H1 (cell line): ENCODE results near the gene SLC1A4. TPM values are rescaled to one million over a fixed set of nuclear protein-coding genes. Genes with fewer than 3 reads are reported as not detected.

Source experiments
- CTCF ChIA-PET: fragments of 300-600 bp; sonication (Branson Sonifier 250); formaldehyde crosslinking; loops from one replicate; lab custom pipeline; 2021; ENCODE audit not compliant: partially characterized antibody; lab: Charles Lee
- POLR2A ChIA-PET: fragments of 300-600 bp; sonication (Branson Sonifier 250); formaldehyde crosslinking; loops from one replicate; lab custom pipeline; 2021; ENCODE audit warnings: inconsistent platforms; ENCODE audit not compliant: partially characterized antibody; lab: Charles Lee
- DNase-seq, 2 experiments: peaks; one replicate each; pipeline versions ENCODE4 v3.0.0 to v3.0.0-alpha.2; 2010 to 2022; ENCODE audit warnings: low spot score in 2 of 2, low read depth in 1 of 2, mixed read lengths in 1 of 2
- FAIRE-seq: peaks from 2 replicates; lab custom pipeline; 2011; peaks lifted over from hg19 to GRCh38; lab: Jason Lieb, UNC
- H2AFZ ChIP-seq: 2 replicates; pipeline ENCODE4 v1.8.1; 2012; ENCODE audit warnings: low read length, inconsistent platforms
- H2AK5ac ChIP-seq: 2 replicates; pipeline ENCODE4 v1.6.1; 2013; ENCODE audit warnings: low read depth, low read length
- H2BK120ac ChIP-seq: replicated peaks from 2 replicates; pipeline ENCODE3; 2013; ENCODE audit warnings: low read depth, low read length, inconsistent platforms
- H2BK12ac ChIP-seq: 2 replicates; pipeline ENCODE4 v1.6.1; 2013; ENCODE audit warnings: low read depth, low read length
- H2BK15ac ChIP-seq: 2 replicates; pipeline ENCODE4 v1.6.1; 2013; ENCODE audit warnings: low read length
- H2BK20ac ChIP-seq: 2 replicates; pipeline ENCODE4 v1.6.1; 2013; ENCODE audit warnings: low read length
- H2BK5ac ChIP-seq: 2 replicates; pipeline ENCODE4 v1.6.1; 2013; ENCODE audit warnings: low read depth, low read length
- H3K14ac ChIP-seq: 2 replicates; pipeline ENCODE4 v1.6.1; 2013; ENCODE audit warnings: inconsistent platforms; ENCODE audit not compliant: insufficient read length
- H3K18ac ChIP-seq: 2 replicates; pipeline ENCODE4 v1.6.1; 2013; ENCODE audit warnings: low read length; ENCODE audit errors: extremely low read depth
- H3K23ac ChIP-seq: 2 replicates; pipeline ENCODE4 v1.6.1; 2013; ENCODE audit warnings: inconsistent platforms; ENCODE audit not compliant: insufficient read length
- H3K23me2 ChIP-seq: 2 replicates; pipeline ENCODE4 v1.6.1; 2013; ENCODE audit warnings: low read depth, low read length
- H3K27ac ChIP-seq: 2 replicates; pipeline ENCODE4 v1.6.1; 2011; ENCODE audit warnings: low read depth, low read length, inconsistent platforms
- H3K27me3 ChIP-seq, 4 experiments: replicated peaks in 1 of 4; 1 replicate in 1 of 4; 2 replicates in 3 of 4; pipeline versions ENCODE4 v1.6.1 to v1.8.1; 2011 to 2013; ENCODE audit warnings: low read length in 3 of 4, mild to moderate bottlenecking in 3 of 4, inconsistent platforms in 2 of 4, mixed read lengths in 2 of 4, moderate library complexity in 1 of 4; ENCODE audit not compliant: control insufficient read depth in 3 of 4, insufficient read depth in 3 of 4; ENCODE audit errors: extremely low read depth in 1 of 4
- H3K36me3 ChIP-seq, 4 experiments: 2 replicates each; pipeline versions ENCODE4 v1.6.1 to v1.8.1; 2011 to 2013; ENCODE audit warnings: mild to moderate bottlenecking in 4 of 4, low read length in 3 of 4, moderate library complexity in 2 of 4, control low read depth in 1 of 4, inconsistent platforms in 1 of 4; ENCODE audit not compliant: insufficient read depth in 4 of 4, control insufficient read depth in 2 of 4
- H3K4ac ChIP-seq: replicated peaks from 2 replicates; pipeline ENCODE3; 2013; ENCODE audit warnings: low read length, low read depth, mixed read lengths, inconsistent platforms; ENCODE audit not compliant: insufficient read length
- H3K4me1 ChIP-seq, 4 experiments: replicated peaks in 1 of 4; 1 replicate in 1 of 4; 2 replicates in 3 of 4; pipeline versions ENCODE4 v1.6.1 to v1.8.1; 2011 to 2013; ENCODE audit warnings: low read length in 3 of 4, inconsistent platforms in 2 of 4, mixed read lengths in 1 of 4; ENCODE audit not compliant: insufficient read depth in 4 of 4, control insufficient read depth in 3 of 4
- H3K4me2 ChIP-seq, 2 experiments: 2 replicates each; pipeline versions ENCODE4 v1.6.1 to v1.8.1; 2011 to 2013; ENCODE audit warnings: low read depth in 2 of 2, low read length in 2 of 2, control low read depth in 1 of 2, inconsistent platforms in 1 of 2, mild to moderate bottlenecking in 1 of 2; ENCODE audit not compliant: insufficient read depth in 1 of 2
- H3K4me3 ChIP-seq, 4 experiments: fragments of 200-600, 300-600 bp in 1 of 4; sonication (generic), shearing (Covaris generic), sonication (Bioruptor Twin) in 1 of 4; 2 replicates each; pipeline versions ENCODE4 v1.5.1 to v1.8.1; 2011 to 2016; ENCODE audit warnings: low read length in 4 of 4, low read depth in 3 of 4, control low read depth in 2 of 4, inconsistent platforms in 2 of 4, mild to moderate bottlenecking in 2 of 4, mixed read lengths in 1 of 4, moderate library complexity in 1 of 4; ENCODE audit not compliant: insufficient read depth in 2 of 4; ENCODE audit errors: extremely low read depth in 1 of 4
- H3K56ac ChIP-seq: replicated peaks from 2 replicates; pipeline ENCODE3; 2013; ENCODE audit warnings: low read depth, mild to moderate bottlenecking, mixed read lengths, low read length, inconsistent platforms; ENCODE audit not compliant: insufficient read length
- H3K79me1 ChIP-seq: 2 replicates; pipeline ENCODE4 v1.6.1; 2013; ENCODE audit warnings: low read depth, low read length, control low read depth
- H3K79me2 ChIP-seq, 2 experiments: 2 replicates each; pipeline versions ENCODE4 v1.6.1 to v1.8.1; 2012 to 2013; ENCODE audit warnings: low read length in 2 of 2, mild to moderate bottlenecking in 2 of 2, inconsistent platforms in 1 of 2; ENCODE audit not compliant: insufficient read depth in 2 of 2, control insufficient read depth in 1 of 2
- H3K9ac ChIP-seq, 4 experiments: replicated peaks in 1 of 4; 1 replicate in 1 of 4; 2 replicates in 3 of 4; pipeline versions ENCODE4 v1.6.1 to v1.8.1; 2011 to 2013; ENCODE audit warnings: low read depth in 3 of 4, low read length in 3 of 4, control low read depth in 2 of 4, mild to moderate bottlenecking in 2 of 4, moderate library complexity in 2 of 4, inconsistent platforms in 1 of 4; ENCODE audit errors: extremely low read depth in 1 of 4
- H3K9me3 ChIP-seq, 2 experiments: 2 replicates each; pipeline versions ENCODE4 v1.6.1 to v1.8.1; 2012 to 2013; ENCODE audit warnings: mild to moderate bottlenecking in 2 of 2, moderate library complexity in 2 of 2, control low read depth in 1 of 2, inconsistent platforms in 1 of 2, low read depth in 1 of 2, low read length in 1 of 2, mixed read lengths in 1 of 2; ENCODE audit not compliant: insufficient read depth in 2 of 2
- H4K20me1 ChIP-seq, 2 experiments: replicated peaks in 1 of 2; 2 replicates each; pipeline versions ENCODE3 to v1.8.1; 2011 to 2013; ENCODE audit warnings: inconsistent platforms in 2 of 2, low read length in 2 of 2, mild to moderate bottlenecking in 1 of 2; ENCODE audit not compliant: insufficient read depth in 2 of 2, control insufficient read depth in 1 of 2
- H4K5ac ChIP-seq: 2 replicates; pipeline ENCODE4 v1.6.1; 2013; ENCODE audit warnings: low read length, low read depth, mixed read lengths, inconsistent platforms; ENCODE audit not compliant: insufficient read length
- H4K8ac ChIP-seq: 2 replicates; pipeline ENCODE4 v1.8.0; 2013; ENCODE audit warnings: mild to moderate bottlenecking, moderate library complexity, low read length, inconsistent platforms; ENCODE audit not compliant: insufficient read depth; ENCODE audit errors: extremely low read depth
- H4K91ac ChIP-seq: replicated peaks from 2 replicates; pipeline ENCODE3; 2013; ENCODE audit warnings: low read length, mixed read lengths, inconsistent platforms; ENCODE audit not compliant: insufficient read length
- ASH2L ChIP-seq: fragments of 200-600, 300-600 bp; sonication (generic); IDR thresholded peaks from one replicate; pipeline ENCODE4 v1.7.1; 2017; ENCODE audit warnings: low read length
- ATF3 ChIP-seq: IDR thresholded peaks from 2 replicates; pipeline ENCODE4 v1.6.1; 2011; ENCODE audit warnings: low read depth, mild to moderate bottlenecking, low read length; ENCODE audit not compliant: insufficient read depth
- EP300 ChIP-seq, 2 experiments: IDR thresholded peaks; 1 replicate in 1 of 2; 2 replicates in 1 of 2; pipeline ENCODE4 v1.6.1; 2011 to 2012; ENCODE audit warnings: low read depth in 2 of 2, low read length in 2 of 2, mild to moderate bottlenecking in 2 of 2, borderline replicate concordance in 1 of 2, inconsistent platforms in 1 of 2, moderate library complexity in 1 of 2
- GABPA ChIP-seq: IDR thresholded peaks from 2 replicates; pipeline ENCODE4 v1.6.1; 2011; ENCODE audit warnings: mild to moderate bottlenecking, low read length, moderate library complexity, borderline replicate concordance; ENCODE audit not compliant: insufficient read depth
- GTF2F1 ChIP-seq: IDR thresholded peaks from 2 replicates; pipeline ENCODE4 v1.6.1; 2012; ENCODE audit warnings: low read depth, low read length, improper control_type of control experiment, borderline replicate concordance
- HDAC6 ChIP-seq: IDR thresholded peaks from one replicate; pipeline ENCODE4 v1.7.1; 2012; ENCODE audit warnings: low read depth, mild to moderate bottlenecking, inconsistent platforms, low read length, moderate library complexity
- KDM1A ChIP-seq: fragments of 200-600, 300-600 bp; sonication (generic); IDR thresholded peaks from 2 replicates; pipeline ENCODE4 v1.7.1; 2016; ENCODE audit warnings: mild to moderate bottlenecking, low read length, borderline replicate concordance
- PHF8 ChIP-seq: fragments of 200-600 bp; sonication (generic); conservative IDR thresholded peaks from 2 replicates; pipeline ENCODE4 v1.7.1; 2012; ENCODE audit warnings: low read depth, mild to moderate bottlenecking, inconsistent platforms, low read length, moderate library complexity
- RAD21 ChIP-seq, 2 experiments: IDR thresholded peaks in 1 of 2; conservative IDR thresholded peaks in 1 of 2; 2 replicates each; pipeline ENCODE4 v1.6.1; 2011; ENCODE audit warnings: low read depth in 2 of 2, low read length in 2 of 2, improper control_type of control experiment in 1 of 2, inconsistent platforms in 1 of 2, mild to moderate bottlenecking in 1 of 2, moderate library complexity in 1 of 2
- TEAD4 ChIP-seq: IDR thresholded peaks from 2 replicates; pipeline ENCODE4 v1.6.1; 2012; ENCODE audit warnings: low read depth, low read length, inconsistent platforms, mixed read lengths
- WGBS, 2 experiments: shearing (Covaris generic) in 1 of 2; methylation state at CpG; one replicate each; pipeline versions ENCODE4 v1.1.6 to v1.1.7; 2013 to 2015; ENCODE audit warnings: low lambda C conversion rate in 2 of 2, mixed read lengths in 2 of 2, inconsistent platforms in 1 of 2, low coverage in 1 of 2, missing lambda C conversion rate in 1 of 2; ENCODE audit not compliant: insufficient replicate concordance in 2 of 2, insufficient coverage in 1 of 2, insufficient read length in 1 of 2; ENCODE audit errors: extremely low coverage in 1 of 2, missing lambda C conversion rate in 1 of 2; 5-methylcytosine and 5-hydroxymethylcytosine counted together
- polyA plus RNA-seq, 7 experiments: library from polyadenylated mRNA; depleted of rRNA in 3 of 7; stranded (reverse) in 5 of 7; unstranded in 2 of 7; fragments of >200 nt in 5 of 7; fragments of 200-250 nt in 2 of 7; gene quantifications; 1 replicate in 5 of 7; 2 replicates in 1 of 7; 4 replicates in 1 of 7; pipeline versions ENCODE4 v1.2.1 to v1.2.3, GENCODE V29; 2011 to 2013; ENCODE audit warnings: missing spikeins in 2 of 7, mixed read lengths in 2 of 7
- total RNA-seq: library from RNA; stranded (reverse); fragmentation: NEBNext Ultra II Directional; extraction: Animal tissue kit (Norgen Biotek cat#: 25700); gene quantifications from 2 replicates; pipeline ENCODE4 v1.2.1, GENCODE V29; 2021
- TF ChIP-seq, protein P1 (sequence below): IDR thresholded peaks from 2 replicates; pipeline ENCODE4 v1.6.1; 2012; ENCODE audit warnings: inconsistent platforms

Gene SLC1A4
- total and polyA plus RNA-seq, 2 of the 8 experiments (the other 6 are each of a cell fraction or from before 2014, with no cell fraction given) = 0.44 to 0.86 TPM

GRCh38 chr2:64941801-64942200 is 47.4 kb upstream of the SLC1A4 start:
- ChIA-PET POLR2A (no interaction called here), CTCF (interaction anchor here (0.6 to 5.4 kb wide), 9 partner anchors 9 to 359 kb away, joined by 3 to 27 read pairs (median 4); no protein-coding TSS in a partner anchor)
- no peaks in the 10 kb centered on the region for H4K20me1 ChIP-seq
- 95% methylated on average over 5 of the region's 5 CpGs; no CpG with 5 or more reads in 1 of the 2 experiments for WGBS, 2 experiments
- no peak overlapping the region for H4K91ac ChIP-seq
- H4K8ac ChIP-seq = no peak overlapping the region
- H2BK12ac ChIP-seq = no peak overlapping the region
- no peak overlapping the region for H3K4me2 ChIP-seq
- H3K27ac ChIP-seq = no peak overlapping the region
- no peaks in the 10 kb centered on the region; the same call in 1 of the 2 replicates for H3K23me2 ChIP-seq
- no peaks in the 10 kb centered on the region for H3K36me3 ChIP-seq
- H3K4me3 ChIP-seq = no peak overlapping the region
- no peak overlapping the region for H4K5ac ChIP-seq
- H2BK5ac ChIP-seq = no peak overlapping the region
- DNase-seq = no peak
- H3K9ac ChIP-seq = no peak overlapping the region
- H2BK15ac ChIP-seq = no peak overlapping the region
- H2AFZ ChIP-seq = no peak overlapping the region
- H3K79me2 ChIP-seq = no peaks in the 10 kb centered on the region
- H3K27me3 ChIP-seq = no peaks in the 10 kb centered on the region
- H2AK5ac ChIP-seq = no peak overlapping the region; the same call in 1 of the 2 replicates
- H3K56ac ChIP-seq = no peak overlapping the region
- peaks cover 0 to 5% (median 3%) of the 10 kb centered on the region in 4 experiments; a peak in 4 of 7 replicates for H3K4me1 ChIP-seq
- H3K4ac ChIP-seq = no peak overlapping the region
- FAIRE-seq = no peak
- H3K18ac ChIP-seq = no peak overlapping the region
- H3K79me1 ChIP-seq = no peaks in the 10 kb centered on the region
- no peak overlapping the region for H3K14ac ChIP-seq
- H3K23ac ChIP-seq = no peak overlapping the region
- no peaks in the 10 kb centered on the region for H3K9me3 ChIP-seq
- TF ChIP-seq TEAD4 = no peak
- TF ChIP-seq KDM1A = no peak
- TF ChIP-seq PHF8 = no peak
- TF ChIP-seq, protein P1, sequence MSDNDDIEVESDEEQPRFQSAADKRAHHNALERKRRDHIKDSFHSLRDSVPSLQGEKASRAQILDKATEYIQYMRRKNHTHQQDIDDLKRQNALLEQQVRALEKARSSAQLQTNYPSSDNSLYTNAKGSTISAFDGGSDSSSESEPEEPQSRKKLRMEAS = no peak
- TF ChIP-seq GTF2F1 = no peak
- no peak for TF ChIP-seq ASH2L
- no peak for TF ChIP-seq ATF3
- no peak for TF ChIP-seq RAD21 (IDR thresholded peaks at IDR 0.05 in 1 of 2, conservative IDR thresholded peaks at IDR 0.05 in 1 of 2; ENCODE audit: low read depth in 2 of 2, low read length in 2 of 2)
- no peak for TF ChIP-seq GABPA
- TF ChIP-seq HDAC6 = no peak
- TF ChIP-seq EP300 (IDR thresholded peaks at IDR 0.05; ENCODE audit: borderline replicate concordance in 1 of 2, low read depth in 2 of 2, low read length in 2 of 2) = no peak
- no peak overlapping the region for H2BK20ac ChIP-seq
- no peak overlapping the region for H2BK120ac ChIP-seq
